SK-N-SH (cell line): Measurements from ENCODE around the gene KLHL26.

Experiments used
- ELF1 ChIP-seq: IDR thresholded peaks from 2 replicates; pipeline ENCODE4 v1.4.0; 2012
- EP300 ChIP-seq, 2 experiments: IDR thresholded peaks; 2 replicates each; pipeline versions ENCODE4 v1.4.0 to v1.6.1; 2012; ENCODE audit warnings: borderline replicate concordance in 1 of 2, low read depth in 1 of 2, low read length in 1 of 2
- GABPA ChIP-seq: IDR thresholded peaks from 2 replicates; pipeline ENCODE4 v1.4.0; 2012; ENCODE audit warnings: low read depth, mild to moderate bottlenecking
- GATA2 ChIP-seq: sonication (generic); formaldehyde crosslinking; IDR thresholded peaks from 2 replicates; pipeline ENCODE4 v1.5.0; 2020; ENCODE audit warnings: mild to moderate bottlenecking, missing genetic modification reagents
- IRF3 ChIP-seq: fragments of 150-350 bp; IDR thresholded peaks from 2 replicates; pipeline ENCODE4 v1.6.1; 2016; ENCODE audit warnings: mild to moderate bottlenecking, low read depth, low read length
- TF ChIP-seq, protein P1 (sequence below): fragments of 200-600 bp; sonication (generic); IDR thresholded peaks from 2 replicates; pipeline ENCODE4 v1.6.1; 2017; ENCODE audit warnings: antibody characterized with exemption, mild to moderate bottlenecking, moderate library complexity
- TF ChIP-seq, protein P2 (sequence below): IDR thresholded peaks from 2 replicates; pipeline ENCODE4 v1.4.0; 2012; ENCODE audit warnings: low read depth, borderline replicate concordance
- TF ChIP-seq, protein P3 (sequence below): fragments of 150-350 bp; IDR thresholded peaks from 2 replicates; pipeline ENCODE4 v1.6.1; 2017; ENCODE audit warnings: antibody characterized with exemption, low read length, low read depth, borderline replicate concordance

GRCh38 chr19:18666784-18667183 lies 30.0 kb downstream of the KLHL26 start:
- TF ChIP-seq, protein P1, sequence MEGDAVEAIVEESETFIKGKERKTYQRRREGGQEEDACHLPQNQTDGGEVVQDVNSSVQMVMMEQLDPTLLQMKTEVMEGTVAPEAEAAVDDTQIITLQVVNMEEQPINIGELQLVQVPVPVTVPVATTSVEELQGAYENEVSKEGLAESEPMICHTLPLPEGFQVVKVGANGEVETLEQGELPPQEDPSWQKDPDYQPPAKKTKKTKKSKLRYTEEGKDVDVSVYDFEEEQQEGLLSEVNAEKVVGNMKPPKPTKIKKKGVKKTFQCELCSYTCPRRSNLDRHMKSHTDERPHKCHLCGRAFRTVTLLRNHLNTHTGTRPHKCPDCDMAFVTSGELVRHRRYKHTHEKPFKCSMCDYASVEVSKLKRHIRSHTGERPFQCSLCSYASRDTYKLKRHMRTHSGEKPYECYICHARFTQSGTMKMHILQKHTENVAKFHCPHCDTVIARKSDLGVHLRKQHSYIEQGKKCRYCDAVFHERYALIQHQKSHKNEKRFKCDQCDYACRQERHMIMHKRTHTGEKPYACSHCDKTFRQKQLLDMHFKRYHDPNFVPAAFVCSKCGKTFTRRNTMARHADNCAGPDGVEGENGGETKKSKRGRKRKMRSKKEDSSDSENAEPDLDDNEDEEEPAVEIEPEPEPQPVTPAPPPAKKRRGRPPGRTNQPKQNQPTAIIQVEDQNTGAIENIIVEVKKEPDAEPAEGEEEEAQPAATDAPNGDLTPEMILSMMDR, result no peak
- TF ChIP-seq ELF1 (no peak), EP300 (IDR thresholded peaks at IDR 0.05; ENCODE audit: borderline replicate concordance in 1 of 2, low read depth in 1 of 2, low read length in 1 of 2) (no peak), GATA2 (CRISPR knock-in tag) (no peak), GABPA (no peak), IRF3 (no peak)
- TF ChIP-seq, protein P2, sequence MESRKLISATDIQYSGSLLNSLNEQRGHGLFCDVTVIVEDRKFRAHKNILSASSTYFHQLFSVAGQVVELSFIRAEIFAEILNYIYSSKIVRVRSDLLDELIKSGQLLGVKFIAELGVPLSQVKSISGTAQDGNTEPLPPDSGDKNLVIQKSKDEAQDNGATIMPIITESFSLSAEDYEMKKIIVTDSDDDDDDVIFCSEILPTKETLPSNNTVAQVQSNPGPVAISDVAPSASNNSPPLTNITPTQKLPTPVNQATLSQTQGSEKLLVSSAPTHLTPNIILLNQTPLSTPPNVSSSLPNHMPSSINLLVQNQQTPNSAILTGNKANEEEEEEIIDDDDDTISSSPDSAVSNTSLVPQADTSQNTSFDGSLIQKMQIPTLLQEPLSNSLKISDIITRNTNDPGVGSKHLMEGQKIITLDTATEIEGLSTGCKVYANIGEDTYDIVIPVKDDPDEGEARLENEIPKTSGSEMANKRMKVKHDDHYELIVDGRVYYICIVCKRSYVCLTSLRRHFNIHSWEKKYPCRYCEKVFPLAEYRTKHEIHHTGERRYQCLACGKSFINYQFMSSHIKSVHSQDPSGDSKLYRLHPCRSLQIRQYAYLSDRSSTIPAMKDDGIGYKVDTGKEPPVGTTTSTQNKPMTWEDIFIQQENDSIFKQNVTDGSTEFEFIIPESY, result no peak
- TF ChIP-seq, protein P3, sequence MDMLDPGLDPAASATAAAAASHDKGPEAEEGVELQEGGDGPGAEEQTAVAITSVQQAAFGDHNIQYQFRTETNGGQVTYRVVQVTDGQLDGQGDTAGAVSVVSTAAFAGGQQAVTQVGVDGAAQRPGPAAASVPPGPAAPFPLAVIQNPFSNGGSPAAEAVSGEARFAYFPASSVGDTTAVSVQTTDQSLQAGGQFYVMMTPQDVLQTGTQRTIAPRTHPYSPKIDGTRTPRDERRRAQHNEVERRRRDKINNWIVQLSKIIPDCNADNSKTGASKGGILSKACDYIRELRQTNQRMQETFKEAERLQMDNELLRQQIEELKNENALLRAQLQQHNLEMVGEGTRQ, result no peak
